B cell (primary cell): ENCODE measurements around the gene IPCEF1.

Source experiments
- EZH2 ChIP-seq: IDR thresholded peaks from 2 replicates; pipeline ENCODE4 v1.6.1; 2012; ENCODE audit warnings: borderline replicate concordance, low read depth, mild to moderate bottlenecking, moderate library complexity, low read length; ENCODE audit not compliant: insufficient read depth, poor library complexity, severe bottlenecking
- TF ChIP-seq, protein P1 (sequence below): fragments of 200-600 bp; IDR thresholded peaks from one replicate; pipeline ENCODE4 v1.8.0; 2022; ENCODE audit warnings: antibody characterized with exemption, mild to moderate bottlenecking

DNA sequence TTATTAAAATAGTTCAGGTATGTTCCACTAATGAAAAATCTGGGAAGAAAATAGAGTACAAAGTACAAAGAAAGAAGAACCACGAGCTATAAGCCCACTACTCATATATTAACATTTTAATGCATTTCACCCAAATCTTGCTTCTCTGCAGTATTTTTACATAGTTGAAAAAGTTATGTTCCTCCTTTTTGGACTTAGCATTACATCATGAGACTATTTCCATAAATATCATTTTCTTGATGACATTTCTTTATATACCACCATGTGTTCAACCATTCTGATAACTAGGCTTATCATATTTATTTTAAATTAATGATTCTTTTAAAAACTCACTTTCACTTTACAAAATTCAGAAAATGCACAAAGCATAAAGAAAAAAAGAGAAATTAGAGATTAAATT lies 3.0 kb downstream of the IPCEF1 start:
- TF ChIP-seq, protein P1, sequence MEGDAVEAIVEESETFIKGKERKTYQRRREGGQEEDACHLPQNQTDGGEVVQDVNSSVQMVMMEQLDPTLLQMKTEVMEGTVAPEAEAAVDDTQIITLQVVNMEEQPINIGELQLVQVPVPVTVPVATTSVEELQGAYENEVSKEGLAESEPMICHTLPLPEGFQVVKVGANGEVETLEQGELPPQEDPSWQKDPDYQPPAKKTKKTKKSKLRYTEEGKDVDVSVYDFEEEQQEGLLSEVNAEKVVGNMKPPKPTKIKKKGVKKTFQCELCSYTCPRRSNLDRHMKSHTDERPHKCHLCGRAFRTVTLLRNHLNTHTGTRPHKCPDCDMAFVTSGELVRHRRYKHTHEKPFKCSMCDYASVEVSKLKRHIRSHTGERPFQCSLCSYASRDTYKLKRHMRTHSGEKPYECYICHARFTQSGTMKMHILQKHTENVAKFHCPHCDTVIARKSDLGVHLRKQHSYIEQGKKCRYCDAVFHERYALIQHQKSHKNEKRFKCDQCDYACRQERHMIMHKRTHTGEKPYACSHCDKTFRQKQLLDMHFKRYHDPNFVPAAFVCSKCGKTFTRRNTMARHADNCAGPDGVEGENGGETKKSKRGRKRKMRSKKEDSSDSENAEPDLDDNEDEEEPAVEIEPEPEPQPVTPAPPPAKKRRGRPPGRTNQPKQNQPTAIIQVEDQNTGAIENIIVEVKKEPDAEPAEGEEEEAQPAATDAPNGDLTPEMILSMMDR, result no peak
- TF ChIP-seq EZH2, result no peak
